GM18505 (cell line): ENCODE results near the gene LHPP.

Source experiments
- ATAC-seq: cut with Tn5 transposase; IDR thresholded peaks from one replicate; pipeline ENCODE4 v1.9.1; 2021; ENCODE audit not compliant: unreplicated experiment
- POLR2A ChIP-seq: IDR thresholded peaks from 4 replicates; pipeline ENCODE4 v1.6.1; 2011; ENCODE audit warnings: borderline replicate concordance; ENCODE audit not compliant: insufficient read depth, insufficient read length; ENCODE audit errors: extremely low read depth

The LHPP gene

DNA sequence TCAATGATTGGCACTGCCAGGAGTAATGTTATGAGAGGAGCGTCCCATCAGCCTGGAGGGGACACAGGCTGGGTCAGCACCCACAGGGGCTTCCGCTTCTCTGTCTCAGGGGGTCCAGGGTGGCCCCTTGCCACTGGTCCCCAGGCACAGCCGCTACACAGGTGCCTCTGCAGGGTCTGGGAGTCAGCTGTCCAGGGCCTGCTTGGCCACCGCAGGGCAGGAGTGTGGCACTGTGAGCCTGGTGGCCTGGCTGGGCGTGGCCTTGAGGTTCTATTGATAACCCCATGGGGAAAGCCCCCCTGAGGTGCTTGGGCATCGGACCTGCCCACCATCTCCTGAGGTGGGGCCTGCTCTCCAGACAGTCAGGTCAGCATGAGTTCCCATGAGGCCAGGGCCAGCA is 136.6 kb downstream of the LHPP start:
- ATAC-seq = no peak

DNA sequence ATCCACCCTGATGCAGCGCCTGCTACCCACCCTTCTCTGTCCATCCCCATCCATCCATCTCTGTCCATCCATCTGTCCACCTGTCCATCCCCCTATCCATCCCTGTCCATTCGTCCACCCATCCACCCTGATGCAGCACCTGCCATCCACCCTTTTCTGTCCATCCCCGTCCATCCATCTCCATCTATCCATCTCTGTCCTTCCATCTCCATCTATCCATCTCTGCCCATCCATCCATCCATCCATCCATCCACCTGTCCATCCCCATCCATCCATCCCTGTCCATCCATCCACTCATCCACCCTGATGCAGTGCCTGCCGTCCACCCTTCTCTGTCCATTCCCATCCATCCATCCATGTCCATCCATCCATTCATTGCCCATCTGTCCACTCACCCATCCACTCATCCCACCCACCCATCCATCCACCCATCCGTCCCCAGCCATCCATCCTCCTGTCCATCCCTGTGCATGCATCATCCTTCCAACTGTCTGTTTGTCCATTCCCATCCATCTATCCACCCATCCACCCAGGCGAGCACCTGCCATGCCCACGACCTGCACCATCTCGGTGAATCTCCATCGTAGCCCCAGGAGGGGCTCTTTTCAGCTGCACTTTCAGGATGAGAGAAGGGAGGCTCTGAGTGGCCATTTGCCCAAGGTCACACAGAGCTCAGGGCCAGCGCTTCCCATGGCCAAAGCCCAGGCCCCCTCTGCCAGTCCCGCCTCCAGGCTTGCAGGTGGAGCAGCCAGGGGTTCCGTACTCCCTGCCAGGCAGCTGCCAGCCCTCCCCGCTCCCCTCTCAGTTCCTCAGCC is 137.4 kb downstream of the LHPP start:
- TF ChIP-seq POLR2A = no peak
- ATAC-seq = no peak

More for the DNA sequence above, 136.6 kb downstream of the LHPP start:
- TF ChIP-seq POLR2A = no peak

DNA sequence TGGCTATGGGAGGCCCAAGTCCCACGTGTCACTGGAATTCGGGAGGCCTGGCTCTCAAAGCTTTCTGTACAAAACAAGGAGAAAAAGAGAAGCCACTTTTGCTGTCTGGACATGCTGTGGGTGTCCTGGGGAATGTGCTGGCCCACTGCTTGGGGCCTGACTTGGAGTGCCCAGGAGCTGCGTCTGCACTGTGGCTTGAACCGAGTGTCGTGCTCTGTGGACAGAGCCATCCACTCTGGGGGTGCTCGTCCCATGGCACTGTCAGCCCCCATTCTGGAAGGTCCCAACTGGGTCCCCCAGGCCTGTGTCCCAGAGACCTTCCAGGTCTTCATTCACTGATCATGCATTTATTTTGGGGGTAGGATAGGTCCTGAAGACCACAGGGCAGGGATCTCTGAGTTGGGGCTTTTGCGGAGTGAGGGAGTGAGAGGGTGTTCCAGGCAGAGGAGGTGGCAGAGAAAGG is 138.0 kb downstream of the LHPP start:
- no peak for ATAC-seq
- no peak for TF ChIP-seq POLR2A

DNA sequence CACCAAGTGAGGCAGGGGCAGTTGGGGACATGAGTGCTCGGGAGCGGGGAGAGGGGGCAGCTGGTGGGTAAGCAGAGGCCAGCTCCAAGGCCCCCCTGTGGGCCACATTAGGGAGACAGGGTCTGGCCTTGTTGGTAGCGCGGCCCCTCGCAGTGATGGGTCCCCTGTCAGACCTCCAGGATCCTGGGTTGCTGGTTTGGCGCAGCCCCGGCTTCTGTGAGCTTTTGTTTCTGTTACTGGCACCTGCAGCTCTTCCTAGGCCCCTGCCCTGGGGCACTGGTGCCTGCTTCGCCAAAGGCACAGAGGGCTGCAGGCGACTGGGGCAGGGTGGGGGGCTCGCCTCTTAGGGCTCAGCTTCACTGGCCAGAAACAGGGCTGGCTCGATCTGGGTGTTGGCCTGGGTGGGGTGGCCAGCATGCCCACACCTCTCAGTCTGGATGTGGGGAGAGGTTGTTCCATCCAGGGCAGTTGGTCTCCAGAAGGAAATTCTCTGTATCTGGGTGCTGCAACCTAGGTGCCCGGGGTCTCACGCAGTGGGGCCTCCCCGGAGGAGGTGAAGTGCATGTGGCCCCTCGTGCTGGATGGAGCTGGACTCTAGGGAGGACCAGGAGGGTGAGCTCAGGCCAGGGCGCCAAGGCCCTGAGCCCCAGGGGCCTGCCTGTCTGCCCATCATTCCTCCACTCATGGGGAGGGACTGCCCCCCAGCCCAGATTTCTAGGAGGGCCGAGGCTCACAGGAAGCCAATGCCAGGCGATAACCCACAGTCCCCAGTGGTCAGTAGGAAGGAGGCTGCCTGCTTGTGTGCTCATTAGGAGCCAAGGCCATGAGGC is 138.6 kb downstream of the LHPP start:
- ATAC-seq = no peak
- no peak for TF ChIP-seq POLR2A

DNA sequence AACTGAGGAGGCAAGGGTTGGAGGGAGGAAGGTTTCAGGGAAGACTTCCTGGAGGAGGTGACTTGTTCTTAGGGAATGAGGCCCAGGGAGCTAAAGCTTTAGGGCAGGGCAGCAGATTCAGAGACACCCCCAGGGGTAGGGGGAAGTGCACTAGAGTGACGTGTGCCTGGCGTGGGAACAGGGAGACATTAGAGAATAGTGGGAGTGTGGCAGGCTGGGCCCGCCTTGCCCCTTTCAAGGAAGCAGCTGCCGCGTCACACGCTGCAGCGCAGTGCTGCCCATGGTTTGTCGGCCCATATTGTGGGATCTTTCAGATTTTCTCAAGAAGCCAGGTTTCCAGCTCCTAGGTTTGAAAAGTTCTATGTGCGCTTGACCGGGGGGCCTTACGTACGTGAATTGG is 139.4 kb downstream of the LHPP start:
- no peak for ATAC-seq
- TF ChIP-seq POLR2A = no peak

DNA sequence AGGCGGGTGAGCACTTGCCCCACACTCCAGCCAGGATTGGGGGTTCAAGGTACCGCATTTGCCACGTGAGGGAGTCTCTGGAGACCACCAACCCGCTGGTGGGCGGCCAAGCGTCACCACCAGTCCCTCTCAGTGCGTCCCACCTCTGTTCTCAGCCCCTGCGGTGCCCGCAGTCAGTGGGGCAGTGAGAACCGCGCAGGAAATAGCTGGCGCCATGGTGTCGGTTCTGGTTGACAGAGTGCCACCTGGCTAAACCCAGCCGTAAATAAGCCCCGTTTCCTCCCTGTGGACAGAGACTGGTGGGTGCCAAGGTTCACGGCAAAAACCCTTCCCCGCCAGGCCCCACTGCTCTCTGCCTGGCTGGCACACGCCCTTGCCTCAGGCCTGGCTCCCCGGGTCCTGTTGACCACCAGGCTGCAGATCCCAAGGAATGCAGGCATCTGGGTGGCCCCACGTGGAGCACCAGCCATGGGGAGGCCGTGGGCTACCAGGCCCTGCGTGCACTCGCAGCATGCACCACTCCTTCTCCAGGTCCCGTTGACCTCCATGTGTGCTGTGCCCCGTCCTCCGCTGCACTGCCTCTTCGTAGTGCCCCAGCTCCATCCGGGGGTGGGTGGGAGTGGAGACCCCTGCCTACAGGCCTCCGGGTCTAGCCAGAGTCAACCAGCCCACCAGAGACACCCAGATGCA is 140.0 kb downstream of the LHPP start:
- TF ChIP-seq POLR2A = no peak
- ATAC-seq = no peak

DNA sequence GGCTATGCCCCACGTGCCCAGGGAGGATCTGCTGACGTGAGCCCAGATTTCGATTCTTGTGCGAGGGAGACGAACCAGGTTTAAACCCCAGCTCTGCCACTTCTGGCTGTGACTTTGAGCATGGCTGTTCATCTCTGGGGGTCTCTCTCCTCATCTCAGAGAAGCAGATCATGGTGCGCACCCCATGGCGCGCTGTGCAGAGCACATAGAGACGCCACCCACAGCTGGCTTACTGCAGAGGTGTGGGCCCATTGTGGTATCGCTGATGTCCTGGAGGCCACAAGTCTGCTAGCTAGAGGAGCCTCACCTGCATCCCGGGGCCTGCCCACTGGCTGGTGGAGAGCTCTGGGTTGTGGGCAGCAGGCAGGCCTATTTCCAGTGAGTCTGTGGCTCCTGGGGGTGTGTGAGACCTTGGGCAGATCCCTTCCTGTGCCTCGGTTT is 140.5 kb downstream of the LHPP start:
- no peak for TF ChIP-seq POLR2A
- ATAC-seq = no peak

DNA sequence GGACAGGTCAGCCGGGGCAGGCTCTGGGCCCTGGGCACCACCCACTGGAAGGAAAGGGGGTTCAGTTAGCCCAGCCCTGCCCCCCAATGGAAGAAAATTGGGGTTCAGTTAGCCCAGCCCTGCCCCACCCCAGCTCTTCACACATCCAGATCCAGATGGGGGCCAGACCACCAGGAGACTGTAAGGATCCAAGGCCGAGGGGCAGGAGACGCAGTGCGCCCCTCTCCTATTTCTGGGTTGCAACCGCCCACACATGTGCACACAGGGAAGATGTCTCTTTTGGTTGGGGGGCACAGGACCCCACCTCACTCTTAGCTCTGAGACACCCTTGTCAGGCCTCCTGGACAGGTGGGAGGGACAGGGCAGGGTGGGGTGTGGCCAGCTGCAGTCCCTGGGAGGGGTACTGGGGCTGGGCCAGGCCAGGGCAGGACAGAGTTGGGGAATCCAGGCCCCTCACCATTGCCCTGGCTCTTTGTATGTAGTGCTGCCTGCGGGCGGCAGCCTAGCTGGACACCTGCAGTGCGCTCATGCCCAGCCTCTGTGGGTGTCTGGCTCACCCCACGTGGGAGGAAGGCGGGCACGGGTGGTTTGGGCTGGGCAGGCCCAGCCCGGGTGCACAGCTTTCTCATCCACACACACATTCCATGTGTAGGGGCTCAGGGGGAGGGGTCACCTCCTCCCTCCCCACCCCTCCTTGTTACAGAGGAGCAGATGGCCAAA is 141.2 kb downstream of the LHPP start:
- TF ChIP-seq POLR2A = no peak
- no peak for ATAC-seq

DNA sequence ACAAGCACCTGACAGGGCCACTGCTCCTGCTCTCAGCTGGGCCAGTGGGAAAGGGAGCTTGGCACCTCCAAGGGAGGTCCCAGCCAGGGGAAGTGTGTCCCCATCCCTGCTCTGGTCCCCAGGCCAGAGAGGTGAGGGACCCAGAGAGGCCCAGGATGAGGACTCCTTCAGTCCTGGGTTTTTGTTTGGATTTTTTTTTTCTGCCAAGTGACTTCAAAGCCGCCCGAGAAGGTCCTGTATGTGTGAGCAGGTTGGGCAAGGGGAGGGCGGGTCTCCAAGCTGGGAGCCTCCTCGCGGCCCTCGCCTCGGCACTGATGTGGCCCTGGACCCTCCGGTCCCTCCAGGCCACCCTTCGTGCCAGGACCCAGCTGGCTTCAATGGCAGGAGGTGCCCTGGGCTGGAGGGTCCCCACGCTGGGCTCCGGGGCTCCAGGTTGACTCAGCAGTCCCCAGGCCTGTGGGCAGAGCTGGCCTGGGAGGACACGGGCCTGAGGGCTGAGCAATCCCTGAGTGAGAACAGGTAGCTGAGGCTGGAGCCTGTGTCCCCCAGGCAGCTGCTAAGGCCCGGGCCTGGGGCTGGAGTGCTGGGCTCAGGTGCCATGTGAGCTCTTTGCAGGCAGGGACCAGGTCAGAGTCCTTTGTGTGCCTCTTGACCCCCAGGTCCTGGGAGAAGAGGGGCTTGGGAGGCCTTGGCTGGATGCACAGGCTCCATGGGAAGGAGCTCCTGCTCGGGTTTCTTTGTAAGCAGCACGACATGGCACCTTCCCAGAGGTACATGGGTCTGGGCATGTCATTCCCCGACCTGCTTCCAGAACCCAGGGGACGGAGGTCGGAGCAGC is 142.0 kb downstream of the LHPP start:
- no peak for ATAC-seq

DNA sequence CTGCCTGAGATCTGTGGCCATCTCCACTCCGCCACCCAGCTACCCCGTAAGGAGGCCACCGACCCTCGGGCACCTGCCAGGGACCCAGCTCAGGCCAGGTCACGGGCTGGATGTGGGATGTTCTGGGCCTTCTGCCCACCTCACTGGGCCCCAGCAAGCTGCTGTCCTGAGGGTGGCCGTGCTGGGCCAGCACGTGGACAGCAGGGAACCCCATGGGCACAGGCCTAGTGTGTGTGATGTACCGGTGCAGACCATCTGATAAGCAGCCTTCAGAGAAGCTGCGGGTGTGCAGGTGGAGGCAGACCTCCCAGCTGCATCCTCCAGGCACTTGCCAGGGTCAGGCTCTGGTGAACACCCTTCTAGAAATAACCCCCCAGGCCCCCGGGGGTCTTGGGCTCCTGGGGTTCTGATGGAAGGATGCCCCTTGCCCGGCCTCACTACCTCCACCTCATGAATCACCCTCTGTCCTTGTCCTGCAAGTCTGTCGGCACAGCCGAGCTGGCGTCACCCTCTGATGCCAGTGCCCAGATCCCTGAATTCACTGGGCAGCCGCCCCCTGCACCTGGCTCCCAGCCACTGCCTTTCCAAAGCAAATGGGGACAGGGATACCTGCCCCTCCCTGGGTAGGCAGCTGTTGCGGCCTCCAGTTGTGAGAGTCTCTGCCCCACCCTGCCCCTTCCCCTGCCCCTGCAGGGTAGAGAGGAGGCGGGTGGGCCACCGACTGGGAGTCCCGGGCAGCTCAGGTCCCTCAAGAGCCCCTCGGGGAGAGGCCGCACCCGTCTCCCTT is 142.8 kb downstream of the LHPP start:
- no peak for TF ChIP-seq POLR2A
- ATAC-seq = no peak

More for the DNA sequence above, 142.0 kb downstream of the LHPP start:
- TF ChIP-seq POLR2A = no peak

DNA sequence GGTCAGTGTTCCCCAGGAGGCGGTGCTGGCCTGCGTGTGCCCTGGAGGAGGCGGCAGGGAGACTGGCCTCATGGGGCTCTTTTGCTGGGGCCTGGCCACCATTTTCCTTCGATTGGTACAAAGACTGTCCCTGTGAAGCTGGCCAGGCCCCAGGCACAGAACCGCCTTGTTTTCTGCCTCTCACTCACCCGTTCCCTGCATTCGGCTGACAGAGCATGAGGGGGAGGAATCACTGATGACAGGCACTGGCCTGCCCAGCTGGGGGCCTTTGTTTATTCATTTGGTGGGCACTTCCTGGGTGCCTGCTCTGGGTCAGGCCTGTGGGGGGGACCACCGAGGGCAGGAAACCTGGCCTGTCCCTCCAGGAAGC is 143.4 kb downstream of the LHPP start:
- no peak for TF ChIP-seq POLR2A
- no peak for ATAC-seq
